Upper lobe of left lung (tissue), 4 donors: ENCODE results near the gene ANKRD63.

Experiments used
- EP300 ChIP-seq, 4 donors: sonication (generic); formaldehyde crosslinking; IDR thresholded peaks; one replicate each; pipeline ENCODE4 v1.5.1; 2017; ENCODE audit warnings: antibody characterized with exemption in 4 of 4, control low read depth in 2 of 4
- POLR2A ChIP-seq, 4 donors: fragments of 450-650 bp; IDR thresholded peaks; one replicate each; pipeline ENCODE4 v1.5.1; 2016 to 2017; ENCODE audit warnings: antibody characterized with exemption in 4 of 4, mild to moderate bottlenecking in 2 of 4
- POLR2AphosphoS5 ChIP-seq, 2 donors: sonication (generic); formaldehyde crosslinking; IDR thresholded peaks; one replicate each; pipeline ENCODE4 v1.5.1; 2017; ENCODE audit warnings: antibody characterized with exemption in 2 of 2
- TF ChIP-seq, protein P1 (sequence below), 6 experiments: fragments of 450-650 bp in 4 of 6; fragments of 200-600 bp in 2 of 6; sonication (generic) in 2 of 6; IDR thresholded peaks; one replicate each; pipeline ENCODE4 v1.5.1; 2016 to 2019; ENCODE audit warnings: antibody characterized with exemption in 6 of 6

GRCh38 chr15:40270246-40270995 is 12.4 kb downstream of the ANKRD63 start:
- TF ChIP-seq, protein P1, sequence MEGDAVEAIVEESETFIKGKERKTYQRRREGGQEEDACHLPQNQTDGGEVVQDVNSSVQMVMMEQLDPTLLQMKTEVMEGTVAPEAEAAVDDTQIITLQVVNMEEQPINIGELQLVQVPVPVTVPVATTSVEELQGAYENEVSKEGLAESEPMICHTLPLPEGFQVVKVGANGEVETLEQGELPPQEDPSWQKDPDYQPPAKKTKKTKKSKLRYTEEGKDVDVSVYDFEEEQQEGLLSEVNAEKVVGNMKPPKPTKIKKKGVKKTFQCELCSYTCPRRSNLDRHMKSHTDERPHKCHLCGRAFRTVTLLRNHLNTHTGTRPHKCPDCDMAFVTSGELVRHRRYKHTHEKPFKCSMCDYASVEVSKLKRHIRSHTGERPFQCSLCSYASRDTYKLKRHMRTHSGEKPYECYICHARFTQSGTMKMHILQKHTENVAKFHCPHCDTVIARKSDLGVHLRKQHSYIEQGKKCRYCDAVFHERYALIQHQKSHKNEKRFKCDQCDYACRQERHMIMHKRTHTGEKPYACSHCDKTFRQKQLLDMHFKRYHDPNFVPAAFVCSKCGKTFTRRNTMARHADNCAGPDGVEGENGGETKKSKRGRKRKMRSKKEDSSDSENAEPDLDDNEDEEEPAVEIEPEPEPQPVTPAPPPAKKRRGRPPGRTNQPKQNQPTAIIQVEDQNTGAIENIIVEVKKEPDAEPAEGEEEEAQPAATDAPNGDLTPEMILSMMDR (IDR thresholded peaks at IDR 0.05) = no peak
- no peak for TF ChIP-seq EP300 (IDR thresholded peaks at IDR 0.05)
- no peak for TF ChIP-seq POLR2A (IDR thresholded peaks at IDR 0.05)
- TF ChIP-seq POLR2AphosphoS5 (IDR thresholded peaks at IDR 0.05) = no peak
